Measurements from ENCODE around the gene FGD4.

The FGD4 gene

GRCh38 chr12:32402170-32402569 is 2.8 kb downstream of the FGD4 start:
- FAIRE-seq (no peak), DNase-seq (ENCODE audit: insufficient read length, low spot score) (no peak)
- no peak for TF ChIP-seq CTCF (IDR thresholded peaks at IDR 0.05; ENCODE audit: insufficient read depth, missing control alignments)

DNA sequence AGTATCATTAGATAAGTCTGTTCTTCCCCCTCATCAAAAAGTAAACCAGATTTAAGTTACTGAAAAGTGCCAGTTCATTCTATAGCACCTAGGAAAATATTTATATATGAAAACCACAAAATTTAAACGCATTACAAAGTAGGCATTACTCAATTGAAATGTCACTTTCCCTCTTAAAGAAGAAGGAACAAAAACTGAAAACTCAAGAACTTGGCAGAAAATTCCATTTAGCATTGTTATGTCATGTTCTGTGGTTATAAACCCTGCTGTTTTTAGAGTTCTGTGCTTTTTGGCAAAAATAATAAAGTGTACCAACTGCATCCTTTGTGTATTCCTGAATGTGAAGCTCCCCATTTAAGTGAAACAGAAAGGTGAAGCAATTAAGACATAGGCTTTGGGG is 3.6 kb downstream of the FGD4 start:
- no peak for TF ChIP-seq CTCF (IDR thresholded peaks at IDR 0.05; ENCODE audit: insufficient read depth, missing control alignments)
- FAIRE-seq, result no peak
- no peak for DNase-seq (ENCODE audit: insufficient read length, low spot score)

GRCh38 chr12:32407795-32408194 is 8.4 kb downstream of the FGD4 start:
- no peak for DNase-seq (ENCODE audit: insufficient read length, low spot score)
- no peak for TF ChIP-seq CTCF (IDR thresholded peaks at IDR 0.05; ENCODE audit: insufficient read depth, missing control alignments)
- no peak for FAIRE-seq

DNA sequence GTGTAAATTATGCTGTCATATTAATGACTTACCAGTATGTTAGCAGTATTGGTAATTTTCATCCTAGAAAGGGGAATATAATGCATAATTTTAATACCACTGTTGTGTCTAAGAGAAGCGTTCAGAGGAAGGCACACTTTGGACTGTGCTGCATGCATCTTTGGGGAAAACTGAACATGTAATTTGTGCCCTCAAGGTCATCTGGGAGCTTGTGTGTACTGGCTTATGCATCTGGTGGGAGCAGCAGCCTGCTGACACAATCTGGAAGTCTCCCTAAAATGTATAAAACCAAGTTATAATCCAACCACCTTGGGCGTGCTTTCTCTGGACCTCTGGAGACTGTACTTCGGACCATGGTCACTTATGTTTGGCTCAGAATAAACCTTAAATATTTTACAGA is 14.1 kb downstream of the FGD4 start:
- no peak for FAIRE-seq
- no peak for TF ChIP-seq CTCF (IDR thresholded peaks at IDR 0.05; ENCODE audit: insufficient read depth, missing control alignments)

DNA sequence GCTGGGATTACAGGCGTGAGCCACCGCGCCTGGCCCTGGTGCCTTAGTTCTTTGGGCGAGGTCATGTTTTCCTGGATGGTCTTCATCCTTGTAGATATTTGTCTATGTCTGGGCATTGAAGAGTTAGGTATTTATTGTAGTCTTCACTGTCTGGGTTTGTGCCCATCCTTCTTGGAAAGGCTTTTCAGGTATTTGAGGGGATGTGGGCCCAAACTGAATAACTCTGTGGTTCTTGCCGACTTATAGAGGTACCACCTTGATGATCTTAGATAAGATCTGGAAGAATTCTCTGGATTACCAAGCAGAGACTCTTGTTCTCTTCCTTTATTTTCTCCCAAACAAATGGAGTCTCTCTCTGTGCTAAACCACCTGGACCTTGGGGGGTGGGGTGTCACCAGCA is 18.9 kb downstream of the FGD4 start:
- DNase-seq (ENCODE audit: insufficient read length, low spot score) (no peak), FAIRE-seq (no peak)
- no peak for TF ChIP-seq CTCF (IDR thresholded peaks at IDR 0.05; ENCODE audit: insufficient read depth, missing control alignments)

More for the DNA sequence above, 14.1 kb downstream of the FGD4 start:
- no peak for DNase-seq (ENCODE audit: insufficient read length, low spot score)

DNA sequence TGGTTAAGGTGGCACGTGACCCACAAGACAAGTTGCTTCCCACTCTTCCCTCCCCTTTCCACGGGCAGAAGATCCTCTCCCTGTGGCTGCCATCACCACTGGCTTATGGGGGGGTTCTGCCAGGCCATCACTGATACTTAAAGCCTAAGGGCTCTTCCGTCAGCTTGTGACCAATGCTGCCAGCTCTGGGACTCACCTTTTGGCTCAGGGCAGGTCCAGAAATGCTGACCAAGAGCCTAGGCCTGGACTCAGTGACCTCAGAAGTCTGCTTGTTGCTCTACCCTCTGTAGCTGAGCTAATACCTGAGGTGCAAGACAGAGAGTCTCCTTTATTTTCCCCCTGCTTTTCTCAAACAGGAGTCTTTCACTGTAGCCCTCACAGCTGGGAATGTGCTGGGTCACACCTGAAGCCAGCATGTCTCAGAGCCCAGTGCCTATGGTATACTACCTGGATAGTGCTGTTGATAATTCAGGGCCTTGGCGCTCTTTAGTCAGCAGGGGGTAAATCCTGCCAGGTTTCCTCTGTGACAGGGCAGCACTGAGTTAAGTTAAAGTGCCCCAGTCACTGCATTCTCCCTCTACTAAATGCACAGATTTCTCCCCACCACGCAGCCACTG is 19.7 kb downstream of the FGD4 start:
- no peak for TF ChIP-seq CTCF (IDR thresholded peaks at IDR 0.05; ENCODE audit: insufficient read depth, missing control alignments)
- FAIRE-seq (no peak), DNase-seq (ENCODE audit: insufficient read length, low spot score) (no peak)

DNA sequence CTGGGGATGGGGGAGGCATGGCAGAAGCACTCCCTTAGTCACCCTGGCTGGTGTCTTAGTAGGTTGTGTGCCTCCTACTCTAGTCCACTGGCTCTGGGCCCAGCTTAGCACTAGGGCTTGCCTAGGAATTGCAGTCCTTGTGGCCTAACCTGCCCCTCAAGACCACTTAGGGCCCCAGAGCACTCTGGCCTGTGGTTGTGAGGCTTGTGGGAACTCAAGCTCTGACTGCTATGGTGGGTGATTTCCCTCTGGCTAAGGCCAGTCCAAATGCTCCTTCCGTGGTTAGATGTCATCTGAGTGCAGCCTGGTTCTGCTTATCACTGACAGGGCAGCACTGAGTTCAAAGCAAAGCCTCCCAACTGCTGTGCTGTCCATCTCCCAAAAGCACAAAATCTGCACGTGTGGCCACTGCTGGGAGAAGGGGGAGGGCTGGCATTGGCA is 20.2 kb downstream of the FGD4 start:
- FAIRE-seq (no peak), DNase-seq (ENCODE audit: insufficient read length, low spot score) (no peak)
- no peak for TF ChIP-seq CTCF (IDR thresholded peaks at IDR 0.05; ENCODE audit: insufficient read depth, missing control alignments)
